T47D (cell line): ENCODE measurements around the gene MALRD1.

Source experiments
- DNase-seq, 2 experiments: peaks; one replicate each; pipeline versions ENCODE4 v3.0.0 to v3.0.0-alpha.2; 2011 to 2012; ENCODE audit warnings: low read depth in 1 of 2, low spot score in 1 of 2
- JUND ChIP-seq: IDR thresholded peaks from 2 replicates; pipeline ENCODE4 v1.6.1; 2012; ENCODE audit warnings: low read depth
- in situ Hi-C: cut with HindIII; loops from 2 replicates; pipeline ENCODE4 v1.10.0; 2016; ENCODE audit warnings: low sequenced_read_pairs, low pct_unique_long_range_greater_than_20kb

The MALRD1 gene

DNA sequence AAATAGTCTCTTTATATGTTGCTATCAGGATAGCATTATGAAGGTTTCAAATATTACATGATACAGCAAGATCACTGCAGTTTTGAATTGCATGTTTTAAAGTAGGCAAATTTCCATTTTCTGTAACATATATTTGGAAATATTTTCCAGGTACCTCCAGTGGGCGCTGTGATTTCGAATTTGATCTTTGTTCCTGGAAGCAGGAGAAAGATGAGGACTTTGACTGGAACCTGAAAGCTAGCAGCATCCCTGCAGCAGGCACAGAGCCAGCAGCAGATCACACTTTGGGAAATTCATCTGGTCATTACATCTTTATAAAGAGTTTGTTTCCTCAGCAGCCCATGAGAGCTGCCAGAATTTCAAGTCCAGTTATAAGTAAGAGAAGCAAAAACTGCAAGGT, 299.0 kb downstream of the MALRD1 start:
- no peak for TF ChIP-seq JUND
- peak in 1 of 2 experiments; percentile 24 for DNase-seq
- in situ Hi-C loops = no loop called here

DNA sequence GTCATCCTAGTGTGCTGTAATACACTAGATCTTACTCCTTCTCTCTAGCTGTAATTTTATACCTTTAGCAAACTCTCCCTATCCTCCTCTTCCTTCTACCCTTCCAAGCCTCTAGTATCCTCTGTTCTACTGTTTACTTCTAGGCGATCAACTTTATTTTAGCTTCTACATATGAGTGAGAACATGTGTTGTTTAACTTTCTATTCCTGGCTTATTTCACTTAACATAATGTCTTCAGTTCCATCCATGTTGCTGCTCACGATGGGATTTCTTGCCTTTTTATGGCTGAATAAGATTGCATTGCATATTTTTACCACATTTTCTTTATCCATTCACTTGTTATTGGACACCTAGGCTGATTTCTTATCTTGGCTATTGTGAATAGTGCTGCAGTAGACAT, 318.6 kb downstream of the MALRD1 start:
- no peak for TF ChIP-seq JUND
- no peak for DNase-seq
- in situ Hi-C loops = no loop called here

DNA sequence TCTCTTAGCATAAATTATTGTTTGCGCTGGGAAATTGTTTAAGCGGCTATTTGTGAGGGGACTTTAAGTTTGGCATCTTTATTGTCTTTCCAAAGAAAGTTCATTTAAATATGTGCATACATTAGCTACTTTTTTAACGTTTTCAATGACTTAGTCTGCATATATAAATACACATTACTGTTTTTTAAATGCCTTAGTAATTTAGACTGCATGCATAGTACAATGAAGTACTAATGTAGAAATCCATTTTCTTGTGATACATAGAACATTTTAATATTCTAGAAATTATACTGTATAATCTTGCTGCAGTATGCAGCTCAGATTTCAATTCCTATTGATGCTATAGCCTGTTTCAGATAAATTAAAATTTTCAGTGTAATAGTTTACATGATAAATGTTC, 325.4 kb downstream of the MALRD1 start:
- no peak for DNase-seq
- in situ Hi-C loops = no loop called here
- no peak for TF ChIP-seq JUND

DNA sequence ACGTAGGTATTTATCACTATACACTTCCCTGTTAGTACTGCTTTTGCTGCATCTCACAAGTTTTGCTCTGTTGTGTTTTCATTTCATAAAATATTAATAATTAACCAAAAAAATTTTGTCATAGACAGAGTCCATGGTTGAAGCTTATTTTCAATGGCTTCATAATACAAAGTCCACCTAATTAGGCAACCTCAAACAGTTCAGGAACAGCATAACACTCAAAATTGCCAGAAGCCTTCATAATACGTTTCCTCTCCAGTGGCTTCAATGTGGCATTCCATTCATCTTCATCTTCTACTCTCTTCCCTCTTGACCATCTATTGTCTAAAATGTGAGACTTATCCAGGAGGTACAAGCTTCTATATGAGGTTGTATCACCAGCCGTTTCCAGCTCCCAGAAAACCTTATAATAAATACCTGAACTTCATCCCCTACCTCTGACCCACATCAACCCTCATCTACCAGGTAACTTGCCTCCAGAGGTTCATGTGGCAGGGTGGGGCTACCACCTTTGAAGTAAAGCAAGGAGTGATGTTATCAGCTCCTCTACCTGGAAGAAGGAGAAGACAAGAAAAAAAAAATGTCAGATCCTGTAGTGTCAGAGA, 337.3 kb downstream of the MALRD1 start:
- no peak for TF ChIP-seq JUND
- DNase-seq = no peak
- in situ Hi-C loops = no loop called here

DNA sequence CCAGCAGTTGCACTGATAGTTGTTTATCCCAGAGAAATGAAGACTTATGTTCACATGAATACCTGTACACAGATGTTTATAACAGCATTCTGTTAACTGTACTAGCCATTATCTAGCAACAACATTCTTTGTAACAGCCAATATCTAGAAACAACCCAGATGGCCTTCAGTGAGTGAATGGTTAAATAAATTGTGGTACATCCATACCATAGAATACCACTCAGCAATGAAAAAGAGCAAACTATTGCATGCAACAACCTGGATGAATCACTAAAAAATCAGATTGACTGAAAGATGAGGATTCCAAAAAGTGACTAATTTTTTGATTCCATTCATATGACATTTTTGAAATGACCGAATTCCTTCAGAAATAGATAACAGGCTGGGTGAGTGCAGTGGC, 360.3 kb downstream of the MALRD1 start:
- in situ Hi-C loops = no loop called here
- DNase-seq = no peak
- TF ChIP-seq JUND = no peak

DNA sequence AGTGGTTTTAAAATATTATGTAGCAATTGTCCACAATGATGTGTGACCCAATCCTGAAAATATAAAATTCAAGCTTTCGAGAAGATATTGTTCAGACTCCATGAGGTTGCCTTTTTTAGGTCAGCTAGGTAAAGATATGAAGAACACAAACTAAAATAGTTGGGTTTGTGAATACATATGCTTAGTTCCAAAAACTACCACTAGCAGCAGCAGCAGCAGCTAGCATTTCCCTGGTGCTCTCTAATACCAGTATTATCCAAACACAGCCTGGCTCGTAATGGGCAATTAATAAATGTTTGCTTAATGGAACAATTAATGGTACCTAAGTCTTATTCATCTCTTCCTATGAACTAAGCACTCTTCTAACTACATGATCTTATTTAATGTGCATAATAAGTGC, 362.5 kb downstream of the MALRD1 start:
- DNase-seq = no peak
- no peak for TF ChIP-seq JUND
- in situ Hi-C loops = no loop called here

DNA sequence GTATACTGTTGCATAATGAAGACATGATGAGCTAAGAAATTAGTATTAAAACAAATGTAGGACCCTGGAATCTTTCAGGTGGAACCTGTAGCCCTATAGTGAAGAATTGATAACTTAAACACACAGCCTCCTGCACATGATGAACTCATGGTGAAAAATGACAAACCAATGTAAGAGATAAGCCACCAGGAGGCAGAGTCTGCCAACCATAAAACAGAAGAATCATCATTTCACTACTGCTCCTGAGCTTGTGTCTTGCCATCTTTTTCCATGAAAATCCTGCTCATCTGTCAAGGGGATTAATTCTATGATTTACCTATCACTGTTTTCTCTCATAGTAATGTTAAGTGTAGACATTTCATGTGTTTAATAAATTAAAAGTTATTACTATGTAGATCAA, 363.9 kb downstream of the MALRD1 start:
- no peak for TF ChIP-seq JUND
- peak in 1 of 2 experiments; percentile 70 for DNase-seq
- in situ Hi-C loops = no loop called here

DNA sequence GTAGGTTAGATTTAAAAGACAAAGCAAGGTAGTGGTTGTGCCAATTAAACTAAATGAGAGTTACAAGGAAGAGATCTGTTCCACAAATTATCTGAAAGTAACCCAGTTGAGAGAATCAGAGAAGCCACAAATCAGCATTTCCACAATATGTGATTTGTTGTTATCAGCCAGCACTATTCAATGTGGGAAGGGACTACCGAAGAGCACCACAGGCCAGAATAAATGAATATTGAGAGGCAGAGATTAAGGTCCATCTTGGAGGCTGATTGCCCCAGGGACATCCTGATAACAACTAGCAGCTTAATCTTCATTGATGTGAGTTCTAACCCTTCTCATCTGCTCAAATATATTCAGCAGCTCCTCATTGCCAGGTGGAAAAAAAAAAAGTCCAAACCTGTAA, 367.6 kb downstream of the MALRD1 start:
- TF ChIP-seq JUND = no peak
- in situ Hi-C loops = no loop called here
- no peak for DNase-seq

DNA sequence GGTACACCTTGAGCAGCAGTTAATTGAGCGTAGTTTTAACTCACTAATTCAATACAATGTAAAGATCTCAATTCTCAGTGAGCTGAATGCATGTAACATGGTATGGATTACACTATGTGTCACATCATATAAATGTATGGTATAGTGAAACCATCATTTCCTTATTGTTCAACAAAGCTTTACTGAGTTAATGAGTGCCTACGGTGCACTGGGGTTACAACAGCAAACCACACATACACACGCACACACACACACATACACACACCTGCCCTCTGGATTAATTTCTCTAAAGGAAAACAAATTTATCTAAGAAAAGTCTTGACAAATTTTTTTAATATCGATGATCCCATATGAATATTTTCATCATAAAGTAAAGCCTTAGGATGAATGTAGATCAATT, 369.1 kb downstream of the MALRD1 start:
- TF ChIP-seq JUND = no peak
- in situ Hi-C loops = no loop called here
- DNase-seq = no peak

DNA sequence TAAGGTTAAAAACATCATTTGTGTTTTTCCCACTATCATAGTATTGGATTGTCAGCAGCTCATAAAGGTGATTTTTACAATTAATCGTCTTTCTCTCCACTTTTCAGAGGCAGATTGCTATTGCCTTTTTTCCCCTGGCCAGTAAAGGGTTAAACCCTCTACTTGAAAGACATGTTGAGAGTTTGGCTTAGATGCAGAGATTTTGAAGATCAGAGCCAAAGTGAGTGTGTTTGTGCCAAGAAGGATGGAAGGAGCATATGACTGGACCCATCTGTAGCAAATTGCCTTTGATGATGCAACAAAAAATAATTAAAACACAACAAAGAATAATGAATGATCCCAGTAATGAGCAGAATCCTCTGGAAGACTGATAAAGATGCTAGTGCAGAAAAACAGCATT, 373.1 kb downstream of the MALRD1 start:
- no peak for TF ChIP-seq JUND
- no peak for DNase-seq
- in situ Hi-C loops = no loop called here

DNA sequence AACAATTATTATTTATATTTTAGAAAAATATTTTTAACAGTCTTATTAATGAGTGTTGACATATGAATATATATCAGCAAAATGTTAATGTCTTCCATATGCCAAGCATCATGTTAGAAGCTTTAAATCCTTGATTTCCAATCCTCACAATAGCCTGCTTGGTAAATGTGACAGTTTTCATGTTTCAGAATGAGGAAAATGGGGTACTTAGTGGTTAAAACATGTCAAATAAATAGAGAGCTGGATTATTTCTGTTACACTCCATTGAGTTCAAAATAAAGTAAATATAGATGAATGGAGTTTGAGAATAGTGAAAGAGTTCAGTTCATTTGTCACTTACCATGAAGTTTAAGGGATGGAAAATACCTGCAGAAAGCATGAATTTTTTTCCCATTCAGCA, 377.4 kb downstream of the MALRD1 start:
- no peak for TF ChIP-seq JUND
- DNase-seq = no peak
- in situ Hi-C loops = no loop called here

DNA sequence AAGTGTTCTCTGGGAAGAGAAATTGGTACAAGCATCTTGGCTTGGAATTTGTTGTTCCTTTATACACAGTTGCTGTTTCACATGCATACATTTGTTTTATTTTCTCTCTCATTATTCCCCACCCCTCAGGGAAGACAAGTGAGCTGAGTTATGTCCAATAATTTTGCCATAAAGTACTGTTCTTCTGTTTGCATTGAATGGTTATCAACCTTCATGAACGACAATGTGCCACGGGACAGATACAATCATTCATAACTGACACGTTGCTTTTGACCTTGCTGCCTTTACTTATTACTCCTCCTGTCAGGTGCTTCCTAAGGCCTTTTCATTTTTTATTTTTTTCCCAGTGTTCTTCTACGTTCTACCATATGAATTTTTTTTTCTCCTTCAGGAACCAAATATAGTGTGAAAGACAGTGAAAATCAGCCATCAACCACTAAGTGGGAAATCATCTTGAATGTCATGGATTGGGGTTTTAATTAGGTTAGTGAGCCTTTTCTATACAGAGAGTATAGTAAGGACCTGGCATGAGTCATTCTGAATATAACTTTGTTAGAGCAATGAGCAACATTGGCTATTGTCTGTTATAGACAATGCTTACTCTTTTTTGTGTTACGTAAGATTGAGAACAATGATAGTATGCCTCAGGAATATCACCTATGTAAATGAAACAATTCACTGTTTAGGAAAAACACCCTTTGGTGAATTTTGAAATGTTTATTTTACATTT, 383.2 kb downstream of the MALRD1 start:
- no peak for DNase-seq
- in situ Hi-C loops = no loop called here
- no peak for TF ChIP-seq JUND

DNA sequence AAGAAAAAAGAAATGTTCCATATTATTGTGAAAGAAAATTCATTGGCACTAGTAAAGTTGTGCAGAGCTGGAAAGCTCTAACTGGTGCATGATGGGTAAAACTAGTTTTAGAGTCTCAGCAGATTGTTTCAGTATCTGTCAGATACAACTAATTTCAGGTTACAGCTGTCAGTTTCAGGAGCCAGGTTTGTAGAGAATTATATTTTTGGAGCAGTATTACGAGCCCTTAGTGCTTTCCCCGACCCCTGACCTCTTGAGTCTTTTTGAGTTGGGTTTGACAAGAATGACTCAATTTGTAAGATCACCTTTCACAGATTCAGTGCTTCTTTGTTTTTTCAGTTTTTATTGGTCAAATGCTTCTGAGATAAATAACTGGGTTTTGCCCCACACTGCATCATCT, 401.3 kb downstream of the MALRD1 start:
- no peak for DNase-seq
- TF ChIP-seq JUND = no peak
- in situ Hi-C loops = no loop called here

DNA sequence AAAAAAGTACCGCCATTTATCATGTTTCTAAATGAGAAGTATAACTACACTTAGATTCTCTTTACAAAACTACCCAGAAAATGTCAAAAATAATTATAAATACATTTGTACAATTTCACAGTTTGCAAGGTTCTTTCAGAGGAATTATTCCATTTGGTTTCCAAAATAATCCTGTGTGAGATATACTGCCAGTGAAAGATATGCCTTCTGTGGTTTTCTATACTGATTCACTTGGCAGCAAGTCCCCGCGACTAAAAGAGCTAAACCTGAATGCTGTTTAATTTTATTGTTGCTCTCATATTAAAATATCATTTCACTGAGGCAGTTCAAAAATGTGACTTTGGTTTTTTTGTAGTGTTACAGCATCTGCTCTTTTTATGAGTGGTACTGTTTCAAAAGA, 402.8 kb downstream of the MALRD1 start:
- in situ Hi-C loops = no loop called here
- DNase-seq = no peak
- TF ChIP-seq JUND = no peak
